Neutrophil (primary cell): Measurements from ENCODE around the gene RAP1GAP2.

ENCODE experiments used
- H3K27ac ChIP-seq: fragments of 200-600 bp; sonication (generic); 2 replicates; pipeline ENCODE4 v1.5.1; 2016; ENCODE audit warnings: mild to moderate bottlenecking, moderate library complexity
- H3K27me3 ChIP-seq: fragments of 200-600 bp; sonication (generic); 2 replicates; pipeline ENCODE4 v1.6.0; 2016; ENCODE audit warnings: mild to moderate bottlenecking
- H3K36me3 ChIP-seq: fragments of 200-600 bp; sonication (generic); 2 replicates; pipeline ENCODE4 v1.5.1; 2017
- H3K4me1 ChIP-seq, 2 experiments: fragments of 200-600 bp in 1 of 2; sonication (generic) in 1 of 2; 1 replicate in 1 of 2; 2 replicates in 1 of 2; pipeline versions ENCODE4 v1.5.1 to v1.6.1; 2013 to 2016; ENCODE audit warnings: low read depth in 1 of 2, low read length in 1 of 2, mild to moderate bottlenecking in 1 of 2, moderate library complexity in 1 of 2; ENCODE audit not compliant: control insufficient read depth in 1 of 2, insufficient read depth in 1 of 2
- H3K4me3 ChIP-seq, 2 experiments: fragments of 200-600 bp in 1 of 2; sonication (generic) in 1 of 2; 1 replicate in 1 of 2; 2 replicates in 1 of 2; pipeline ENCODE4 v1.5.1; 2013 to 2016; ENCODE audit warnings: low read depth in 1 of 2, low read length in 1 of 2, mild to moderate bottlenecking in 1 of 2, moderate library complexity in 1 of 2
- H3K9me3 ChIP-seq: fragments of 200-600 bp; sonication (generic); 2 replicates; pipeline ENCODE4 v1.5.1; 2016
- TF ChIP-seq, protein P1 (sequence below): fragments of 200-600 bp; sonication (generic); IDR thresholded peaks from 2 replicates; pipeline ENCODE4 v1.5.1; 2016; ENCODE audit warnings: antibody characterized with exemption

The RAP1GAP2 gene

DNA sequence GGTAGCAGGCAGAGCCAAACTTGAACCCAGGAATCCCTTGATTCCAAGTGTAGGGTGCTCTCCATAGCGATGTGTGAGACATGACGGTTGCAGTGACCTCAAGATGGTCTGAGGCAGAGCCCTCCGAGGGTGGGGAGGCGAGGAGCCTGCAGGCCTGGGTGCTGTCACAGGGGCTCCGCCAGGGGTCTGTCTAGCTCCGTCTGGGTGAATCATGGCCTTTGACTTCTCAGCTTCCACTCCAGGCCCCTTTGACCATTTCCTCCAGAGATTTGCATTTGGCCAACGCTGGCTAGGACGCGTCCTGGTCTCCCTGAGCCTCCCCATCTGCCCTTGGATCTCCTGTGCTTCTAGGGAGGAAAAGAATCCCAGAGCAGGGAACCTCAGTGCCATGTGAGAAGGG is 104.6 kb downstream of the RAP1GAP2 start:
- H3K4me1 ChIP-seq: peaks cover 0 to 17% of the 10 kb centered on the region in 2 experiments
- H3K4me3 ChIP-seq: no peak overlapping the region
- no peak overlapping the region for H3K27ac ChIP-seq
- H3K27me3 ChIP-seq: no peaks in the 10 kb centered on the region
- no peaks in the 10 kb centered on the region for H3K9me3 ChIP-seq
- TF ChIP-seq, protein P1, sequence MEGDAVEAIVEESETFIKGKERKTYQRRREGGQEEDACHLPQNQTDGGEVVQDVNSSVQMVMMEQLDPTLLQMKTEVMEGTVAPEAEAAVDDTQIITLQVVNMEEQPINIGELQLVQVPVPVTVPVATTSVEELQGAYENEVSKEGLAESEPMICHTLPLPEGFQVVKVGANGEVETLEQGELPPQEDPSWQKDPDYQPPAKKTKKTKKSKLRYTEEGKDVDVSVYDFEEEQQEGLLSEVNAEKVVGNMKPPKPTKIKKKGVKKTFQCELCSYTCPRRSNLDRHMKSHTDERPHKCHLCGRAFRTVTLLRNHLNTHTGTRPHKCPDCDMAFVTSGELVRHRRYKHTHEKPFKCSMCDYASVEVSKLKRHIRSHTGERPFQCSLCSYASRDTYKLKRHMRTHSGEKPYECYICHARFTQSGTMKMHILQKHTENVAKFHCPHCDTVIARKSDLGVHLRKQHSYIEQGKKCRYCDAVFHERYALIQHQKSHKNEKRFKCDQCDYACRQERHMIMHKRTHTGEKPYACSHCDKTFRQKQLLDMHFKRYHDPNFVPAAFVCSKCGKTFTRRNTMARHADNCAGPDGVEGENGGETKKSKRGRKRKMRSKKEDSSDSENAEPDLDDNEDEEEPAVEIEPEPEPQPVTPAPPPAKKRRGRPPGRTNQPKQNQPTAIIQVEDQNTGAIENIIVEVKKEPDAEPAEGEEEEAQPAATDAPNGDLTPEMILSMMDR: no peak
- peaks cover 24% of the 10 kb centered on the region for H3K36me3 ChIP-seq

DNA sequence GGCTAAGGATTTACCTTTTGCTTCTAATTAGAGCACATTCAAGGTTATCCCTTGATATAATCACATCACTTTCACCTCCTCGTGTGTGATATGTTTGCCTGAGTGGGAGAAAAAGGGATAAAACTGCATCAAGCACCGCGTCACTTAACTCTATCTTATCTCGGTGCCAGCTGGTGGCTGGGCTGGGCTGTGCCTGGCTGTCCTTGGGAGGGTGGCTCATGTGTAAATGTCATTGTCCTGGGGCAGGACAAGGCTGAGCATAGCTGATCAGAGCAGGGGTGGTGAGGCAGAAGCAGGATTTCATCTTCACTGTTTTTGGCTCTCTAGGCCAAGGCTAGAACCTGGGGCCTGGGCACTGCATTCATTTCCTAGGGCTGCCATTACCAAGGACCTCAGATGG is 105.3 kb downstream of the RAP1GAP2 start:
- Histone ChIP-seq H3K27ac (no peak overlapping the region), H3K4me3 (no peak overlapping the region), H3K27me3 (no peaks in the 10 kb centered on the region), H3K4me1 (peaks cover 0 to 18% of the 10 kb centered on the region in 2 experiments), H3K9me3 (no peaks in the 10 kb centered on the region), H3K36me3 (peaks cover 26% of the 10 kb centered on the region)
- TF ChIP-seq, protein P1: no peak

DNA sequence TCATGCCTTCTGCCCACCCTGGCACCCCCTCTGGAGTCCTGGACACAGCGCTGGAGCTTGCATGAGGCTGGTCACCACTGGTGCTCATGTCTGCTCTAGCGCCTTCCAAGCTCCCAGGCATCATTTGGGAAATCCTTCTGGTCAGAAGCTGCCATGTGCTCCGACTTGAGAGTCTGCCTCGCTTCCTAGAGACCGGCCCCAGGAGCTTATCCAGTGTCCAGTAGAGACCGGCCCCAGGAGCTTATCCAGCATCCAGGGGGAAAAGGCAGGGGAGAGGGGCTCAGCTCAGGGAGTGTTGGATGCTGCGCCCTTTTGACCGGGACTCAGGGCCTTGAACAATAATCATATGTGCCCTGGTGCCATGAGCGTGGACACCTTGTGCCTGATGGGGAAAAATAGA is 106.3 kb downstream of the RAP1GAP2 start:
- no peaks in the 10 kb centered on the region for H3K27me3 ChIP-seq
- H3K4me1 ChIP-seq: peaks cover 0 to 18% of the 10 kb centered on the region in 2 experiments
- H3K36me3 ChIP-seq: peaks cover 33% of the 10 kb centered on the region
- no peak overlapping the region for H3K27ac ChIP-seq
- TF ChIP-seq, protein P1: no peak
- H3K9me3 ChIP-seq: no peaks in the 10 kb centered on the region
- no peak overlapping the region for H3K4me3 ChIP-seq

DNA sequence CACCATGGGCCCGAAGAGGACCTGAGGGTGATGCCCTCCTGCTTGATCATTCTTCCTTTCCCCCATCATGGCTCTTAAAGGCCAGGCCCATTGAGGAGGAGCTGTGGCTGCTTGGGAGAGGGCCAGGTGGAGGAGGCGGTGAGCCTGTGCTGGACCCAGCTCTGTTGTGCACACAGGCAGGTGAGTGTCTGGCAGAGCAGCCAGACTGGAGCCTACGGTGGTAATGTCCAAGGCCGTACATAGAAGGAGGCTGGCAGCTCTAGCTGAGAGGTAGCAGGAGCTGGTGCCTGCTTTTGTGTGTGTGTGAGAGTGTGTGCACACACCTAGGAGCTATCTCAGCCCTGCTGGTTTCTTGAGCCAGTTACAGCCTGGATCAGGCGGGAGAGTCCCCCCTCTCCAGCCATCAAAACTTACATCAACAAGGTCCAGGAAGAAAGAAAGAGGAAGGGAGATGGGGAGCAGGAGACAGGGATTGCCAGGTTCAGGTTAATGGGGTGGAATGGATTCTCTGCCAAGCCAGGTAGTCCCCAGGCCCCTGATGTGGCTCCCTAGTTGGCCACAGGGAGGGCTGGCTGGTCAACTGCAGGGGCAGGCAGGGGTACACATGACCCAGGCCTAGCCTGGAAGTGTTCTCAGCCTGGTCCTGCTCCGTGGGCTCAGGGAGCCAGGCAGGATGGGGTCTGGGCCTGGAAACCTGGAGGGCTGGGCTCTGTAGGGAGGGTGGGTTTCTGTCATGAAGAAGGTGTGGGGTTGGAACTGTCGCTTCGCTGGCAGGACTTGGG is 107.1 kb downstream of the RAP1GAP2 start:
- peaks cover 41% of the 10 kb centered on the region for H3K36me3 ChIP-seq
- no peaks in the 10 kb centered on the region for H3K9me3 ChIP-seq
- TF ChIP-seq, protein P1: no peak
- H3K4me3 ChIP-seq: no peak overlapping the region
- H3K27me3 ChIP-seq: no peaks in the 10 kb centered on the region
- peaks cover 0 to 18% of the 10 kb centered on the region in 2 experiments for H3K4me1 ChIP-seq
- no peak overlapping the region for H3K27ac ChIP-seq

DNA sequence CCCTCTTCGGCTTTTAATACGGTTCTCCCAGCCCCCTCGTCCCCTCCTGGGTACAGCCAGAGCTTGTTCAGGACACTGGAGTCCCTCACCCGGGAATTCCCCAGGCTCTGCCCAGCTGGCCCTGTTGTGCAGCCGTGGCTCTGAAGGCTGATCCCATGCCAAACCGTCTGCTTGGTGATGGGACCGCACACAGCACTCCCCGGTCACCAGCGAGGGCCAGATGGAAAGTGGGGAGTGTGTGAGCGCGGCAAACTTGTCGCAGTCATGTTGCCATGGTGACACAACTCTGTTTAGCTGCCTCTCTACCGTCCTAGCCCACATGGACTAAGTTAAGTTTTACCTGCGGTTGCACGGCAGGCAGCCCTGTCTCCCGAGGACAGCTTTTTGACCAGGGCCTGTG is 107.9 kb downstream of the RAP1GAP2 start:
- H3K4me3 ChIP-seq: no peak overlapping the region
- no peaks in the 10 kb centered on the region for H3K9me3 ChIP-seq
- peaks cover 0 to 18% of the 10 kb centered on the region in 2 experiments for H3K4me1 ChIP-seq
- peaks cover 48% of the 10 kb centered on the region for H3K36me3 ChIP-seq
- TF ChIP-seq, protein P1: no peak
- H3K27me3 ChIP-seq: no peaks in the 10 kb centered on the region
- H3K27ac ChIP-seq: no peak overlapping the region
